Loucy (cell line): ENCODE results near the gene DTNA.

Source experiments
- H2AFZ ChIP-seq: fragments of 200-600 bp; sonication (generic); 2 replicates; pipeline ENCODE4 v1.6.0; 2016; ENCODE audit warnings: antibody characterized with exemption, mild to moderate bottlenecking, low read length, moderate library complexity
- H3F3A ChIP-seq: fragments of 200-600 bp; 2 replicates; pipeline ENCODE4 v1.6.0; 2016; ENCODE audit warnings: antibody characterized with exemption, low read depth, mild to moderate bottlenecking
- H3K27me3 ChIP-seq: fragments of 200-600 bp; sonication (generic); 2 replicates; pipeline ENCODE4 v1.6.1; 2014; ENCODE audit warnings: low read length, mild to moderate bottlenecking; ENCODE audit not compliant: insufficient read depth, poor library complexity, severe bottlenecking
- H3K36me3 ChIP-seq: fragments of 200-600 bp; sonication (generic); 2 replicates; pipeline ENCODE4 v1.6.1; 2016; ENCODE audit warnings: low read length; ENCODE audit not compliant: insufficient read depth
- H3K4me1 ChIP-seq: fragments of 200-600 bp; sonication (generic); 2 replicates; pipeline ENCODE4 v1.5.1; 2014; ENCODE audit warnings: low read length, mild to moderate bottlenecking; ENCODE audit not compliant: insufficient read depth, poor library complexity, severe bottlenecking
- H3K4me2 ChIP-seq: fragments of 200-600 bp; sonication (generic); 2 replicates; pipeline ENCODE4 v1.6.0; 2014; ENCODE audit warnings: antibody characterized with exemption, low read length, low read depth, mild to moderate bottlenecking; ENCODE audit not compliant: poor library complexity, severe bottlenecking
- H3K4me3 ChIP-seq: fragments of 200-600 bp; sonication (generic); 2 replicates; pipeline ENCODE4 v1.5.1; 2014; ENCODE audit warnings: low read length, mild to moderate bottlenecking, mixed read lengths; ENCODE audit not compliant: poor library complexity, severe bottlenecking
- H3K79me2 ChIP-seq: fragments of 200-600 bp; sonication (generic); 2 replicates; pipeline ENCODE4 v1.6.1; 2014; ENCODE audit warnings: low read length; ENCODE audit not compliant: insufficient read depth
- H3K9ac ChIP-seq: fragments of 200-600 bp; sonication (generic); 2 replicates; pipeline ENCODE4 v1.6.0; 2014; ENCODE audit warnings: mild to moderate bottlenecking, low read depth, low read length, moderate library complexity; ENCODE audit not compliant: poor library complexity, severe bottlenecking
- H3K9me2 ChIP-seq: fragments of 200-600 bp; sonication (generic); replicated peaks from 2 replicates; pipeline ENCODE4 v1.6.1; 2016; ENCODE audit warnings: low read depth, low read length, mixed read lengths
- H3K9me3 ChIP-seq: fragments of 200-600 bp; sonication (generic); 2 replicates; pipeline ENCODE4 v1.6.1; 2014; ENCODE audit warnings: mild to moderate bottlenecking, antibody characterized with exemption, low read length, low read depth; ENCODE audit not compliant: insufficient read depth
- H4K20me1 ChIP-seq: fragments of 200-600 bp; sonication (generic); 2 replicates; pipeline ENCODE4 v1.6.0; 2014; ENCODE audit warnings: antibody characterized with exemption, low read length, mild to moderate bottlenecking; ENCODE audit not compliant: insufficient read depth, poor library complexity, severe bottlenecking
- CTCF ChIP-seq: fragments of 200-600 bp; sonication (generic); conservative IDR thresholded peaks from 2 replicates; pipeline ENCODE4 v1.5.1; 2014; ENCODE audit warnings: mild to moderate bottlenecking, antibody characterized with exemption, low read length
- EZH2phosphoT487 ChIP-seq: fragments of 200-600 bp; IDR thresholded peaks from 2 replicates; pipeline ENCODE4 v1.6.1; 2018; ENCODE audit warnings: antibody characterized with exemption, mild to moderate bottlenecking, moderate library complexity, borderline replicate concordance

Gene DTNA

GRCh38 chr18:34870555-34871310 lies 160.6 kb downstream of the DTNA start:
- Histone ChIP-seq H3K4me2 (no peak overlapping the region), H3K36me3 (no peaks in the 10 kb centered on the region), H3K4me1 (peaks cover 11% of the 10 kb centered on the region), H3F3A (no peaks in the 10 kb centered on the region), H3K9me2 (no peaks in the 10 kb centered on the region), H3K9me3 (no peaks in the 10 kb centered on the region), H3K27me3 (no peaks in the 10 kb centered on the region), H2AFZ (peak overlapping the region; percentile 63), H3K4me3 (no peak overlapping the region), H4K20me1 (no peaks in the 10 kb centered on the region), H3K79me2 (no peaks in the 10 kb centered on the region), H3K9ac (no peak overlapping the region)
- TF ChIP-seq CTCF (no peak), EZH2phosphoT487 (no peak)

GRCh38 chr18:34871435-34871834 lies 161.3 kb downstream of the DTNA start:
- Histone ChIP-seq H3K4me2 (peak overlapping the region; percentile 14), H3K4me1 (peaks cover 11% of the 10 kb centered on the region), H3K79me2 (no peaks in the 10 kb centered on the region), H3F3A (no peaks in the 10 kb centered on the region), H3K9me3 (no peaks in the 10 kb centered on the region), H3K4me3 (no peak overlapping the region), H3K36me3 (no peaks in the 10 kb centered on the region), H2AFZ (peak overlapping the region; percentile 63), H3K9ac (no peak overlapping the region), H3K9me2 (no peaks in the 10 kb centered on the region), H4K20me1 (no peaks in the 10 kb centered on the region), H3K27me3 (no peaks in the 10 kb centered on the region)
- no peak for TF ChIP-seq EZH2phosphoT487
- no peak for TF ChIP-seq CTCF

- no peaks in the 10 kb centered on the region for H3F3A ChIP-seq
- no peaks in the 10 kb centered on the region for H3K79me2 ChIP-seq
- no peak overlapping the region for H3K9ac ChIP-seq
- H4K20me1 ChIP-seq: no peaks in the 10 kb centered on the region
- TF ChIP-seq CTCF (no peak), EZH2phosphoT487 (no peak)
- H3K27me3 ChIP-seq: no peaks in the 10 kb centered on the region
- H3K9me3 ChIP-seq: no peaks in the 10 kb centered on the region
- H3K36me3 ChIP-seq: no peaks in the 10 kb centered on the region
- no peak overlapping the region for H3K4me2 ChIP-seq
- peaks cover 11% of the 10 kb centered on the region for H3K4me1 ChIP-seq
- H2AFZ ChIP-seq: peak overlapping the region; percentile 63
- H3K4me3 ChIP-seq: no peak overlapping the region
- H3K9me2 ChIP-seq: no peaks in the 10 kb centered on the region
Observed at GRCh38 chr18:34872066-34872465, 162.0 kb downstream of the DTNA start.
